Endometrium (tissue), 2 donors: Measurements from ENCODE around the gene VANGL2.
"Not testable (repeated sequence)": the region's sequence is repeated elsewhere in the genome, so short reads cannot be mapped to it uniquely, and the experiment has no call there.

ENCODE experiments used
- FAIRE-seq: peaks from 2 replicates; lab custom pipeline; 2012; peaks lifted over from hg19 to GRCh38; lab: Jason Lieb, UNC
- donor health status: control.
- donor health status: control.

Gene VANGL2

DNA sequence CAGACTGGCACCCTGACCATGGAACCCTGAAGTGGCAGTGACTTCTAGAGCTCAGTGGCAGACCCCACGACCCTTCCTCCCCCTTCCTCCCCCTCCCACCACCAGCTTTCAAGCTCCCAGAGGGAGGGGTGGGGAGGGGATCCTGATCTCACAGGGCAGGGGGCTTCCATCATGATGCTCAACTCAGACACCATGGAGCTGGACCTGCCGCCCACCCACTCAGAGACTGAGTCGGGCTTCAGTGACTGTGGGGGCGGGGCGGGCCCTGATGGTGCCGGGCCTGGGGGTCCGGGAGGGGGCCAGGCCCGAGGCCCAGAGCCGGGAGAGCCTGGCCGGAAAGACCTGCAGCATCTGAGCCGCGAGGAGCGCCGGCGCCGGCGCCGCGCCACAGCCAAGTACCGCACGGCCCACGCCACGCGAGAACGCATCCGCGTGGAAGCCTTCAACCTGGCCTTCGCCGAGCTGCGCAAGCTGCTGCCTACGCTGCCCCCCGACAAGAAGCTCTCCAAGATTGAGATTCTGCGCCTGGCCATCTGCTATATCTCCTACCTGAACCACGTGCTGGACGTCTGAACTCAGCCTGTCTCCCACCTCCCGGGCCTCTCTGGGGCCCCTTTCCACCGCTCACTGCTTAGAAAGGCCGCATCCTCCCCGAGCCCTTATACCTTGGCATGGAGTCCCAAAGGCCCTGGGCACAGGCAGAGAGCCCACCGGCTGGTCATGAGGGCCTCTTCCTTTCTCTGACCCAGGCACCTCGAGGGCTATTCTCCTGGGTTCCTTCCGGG, 29.6 kb upstream of the VANGL2 start:
- FAIRE-seq: no peak

DNA sequence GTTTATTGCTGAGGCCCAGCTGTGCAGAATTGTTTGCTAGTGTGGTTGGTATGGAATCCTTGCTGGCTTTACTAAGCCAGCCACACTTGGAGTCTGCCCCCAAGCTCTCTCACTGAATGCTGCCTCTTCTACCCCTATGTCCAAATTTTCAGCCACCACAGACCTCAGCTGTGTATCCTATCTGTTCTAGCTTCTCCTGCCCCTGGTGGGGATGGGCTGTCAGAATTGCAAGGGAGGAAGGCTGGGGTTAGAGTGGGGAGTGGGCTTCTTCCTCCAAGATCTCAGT, 29.1 kb upstream of the VANGL2 start:
- no peak for FAIRE-seq

DNA sequence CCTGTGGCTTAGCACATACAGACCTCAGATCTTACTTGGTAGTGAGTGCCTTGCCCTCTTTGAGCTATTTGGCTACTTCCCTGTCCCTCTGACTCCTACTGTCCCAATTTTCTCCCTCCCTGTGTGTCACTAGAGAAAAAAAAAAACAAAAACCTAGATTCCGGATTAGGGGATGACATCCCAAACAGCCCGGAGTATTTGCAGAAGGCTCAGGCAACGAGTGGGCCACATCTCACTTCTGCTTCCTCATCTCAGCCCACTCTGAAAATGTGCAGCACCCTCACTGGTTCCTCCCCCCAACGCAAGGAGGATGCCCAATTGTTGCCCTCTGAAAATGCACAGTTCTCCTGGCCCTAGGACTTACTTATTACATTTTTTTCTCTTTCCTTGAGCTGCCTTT, 28.6 kb upstream of the VANGL2 start:
- no peak for FAIRE-seq

GRCh38 chr1:160373696-160374095, 26.7 kb upstream of the VANGL2 start:
- FAIRE-seq: no peak

DNA sequence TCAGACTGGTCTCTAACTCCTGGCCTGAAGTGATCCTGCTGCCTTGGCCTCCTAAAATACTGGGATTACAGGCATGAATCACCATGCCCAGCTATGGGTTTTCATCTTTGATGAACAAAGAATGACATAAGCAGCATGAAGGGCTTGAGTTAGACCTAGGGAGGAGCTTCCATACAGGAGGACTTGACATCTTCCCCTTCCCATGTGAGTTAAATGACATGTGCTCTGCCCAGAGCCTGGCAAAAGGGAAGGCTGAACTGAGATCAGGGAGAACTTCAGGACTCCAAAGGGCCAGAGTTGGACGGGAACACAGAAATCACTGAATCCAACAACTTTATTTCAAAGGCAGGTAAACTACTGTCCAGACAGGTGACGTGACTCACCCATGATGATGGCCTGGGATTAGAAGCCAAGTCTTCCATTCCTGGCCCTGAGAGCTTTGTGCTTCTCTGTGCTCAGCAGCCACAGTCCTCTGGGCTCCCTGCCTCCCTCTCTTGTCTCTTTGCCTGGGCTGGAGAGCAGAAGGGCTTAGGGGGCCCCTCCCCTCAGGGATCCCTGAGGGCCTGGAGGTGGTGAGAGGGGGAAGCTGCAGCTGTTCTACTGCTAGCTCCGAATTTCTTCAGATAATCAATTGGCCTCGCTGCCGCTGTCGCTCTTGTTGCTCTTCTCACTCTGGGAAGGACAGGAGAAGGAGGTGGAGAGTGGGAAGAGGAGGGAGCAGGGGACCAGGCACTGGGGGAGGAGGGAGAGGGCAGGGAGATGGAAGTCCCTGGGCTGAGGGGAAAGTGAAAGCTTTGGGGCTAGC, 25.9 kb upstream of the VANGL2 start:
- no peak for FAIRE-seq

DNA sequence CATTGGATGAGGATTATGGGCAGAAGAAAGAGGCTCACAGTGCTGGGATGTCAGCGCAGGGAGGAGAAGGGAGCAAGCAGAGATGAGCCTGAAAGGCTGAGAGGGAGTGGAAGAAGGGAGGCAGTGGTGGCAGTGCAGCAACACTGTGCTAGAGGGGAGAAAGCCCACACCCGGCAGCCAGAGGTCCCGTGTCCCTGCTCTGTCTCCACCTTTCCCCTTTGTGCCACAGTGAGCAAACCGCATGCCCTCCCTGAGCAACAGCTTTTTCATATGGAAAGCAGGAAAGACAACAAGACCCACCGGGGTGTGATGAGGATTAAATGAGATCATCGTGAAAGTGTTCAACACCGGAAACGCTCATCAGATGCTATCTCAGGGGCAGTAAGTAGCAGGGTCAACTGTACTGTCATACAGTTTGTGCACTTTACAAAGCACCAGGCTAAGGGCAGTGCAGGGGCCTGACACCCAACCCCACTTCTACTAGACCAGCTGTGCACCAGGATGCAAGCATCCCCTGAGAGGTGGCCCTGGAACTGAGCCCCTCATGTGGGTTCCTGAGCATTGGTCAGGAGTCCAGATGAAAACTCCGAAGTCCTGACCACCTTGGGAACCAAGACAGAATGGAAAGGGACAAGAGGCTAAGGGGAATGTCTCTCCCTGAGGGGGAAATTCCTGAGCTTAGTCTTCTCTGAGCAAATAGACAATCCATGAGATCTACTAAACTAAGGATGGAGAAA, 24.4 kb upstream of the VANGL2 start:
- no peak for FAIRE-seq

DNA sequence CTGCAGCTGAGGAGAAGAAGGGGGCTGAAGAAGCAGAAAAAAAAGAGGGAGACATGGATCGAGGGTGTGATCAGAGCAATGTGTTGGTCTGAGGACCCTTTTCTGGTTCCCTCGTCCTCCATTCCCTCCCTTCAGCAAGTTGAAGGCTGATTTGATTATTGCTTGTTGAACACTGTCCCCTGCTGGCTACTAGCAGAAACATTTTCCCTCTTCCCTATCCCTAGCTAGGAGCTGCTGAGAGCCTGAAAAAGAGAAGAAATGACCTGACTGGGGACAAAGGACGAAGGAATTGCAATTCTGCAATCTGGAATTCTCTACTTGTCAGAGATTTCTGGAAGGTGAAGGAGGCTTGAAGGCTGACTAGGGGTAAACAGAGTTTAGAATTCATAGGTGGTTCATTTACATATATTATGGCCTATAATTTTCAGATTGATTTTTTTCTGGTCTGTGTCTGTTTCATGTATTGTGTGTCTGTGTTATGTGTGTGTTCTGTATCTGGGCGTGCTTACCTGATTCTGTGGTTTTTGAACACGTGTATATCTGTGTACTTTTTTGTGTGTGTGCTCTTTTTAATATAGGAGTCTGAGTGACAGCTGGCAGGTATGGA, 23.7 kb upstream of the VANGL2 start:
- peak; percentile 33 for FAIRE-seq

DNA sequence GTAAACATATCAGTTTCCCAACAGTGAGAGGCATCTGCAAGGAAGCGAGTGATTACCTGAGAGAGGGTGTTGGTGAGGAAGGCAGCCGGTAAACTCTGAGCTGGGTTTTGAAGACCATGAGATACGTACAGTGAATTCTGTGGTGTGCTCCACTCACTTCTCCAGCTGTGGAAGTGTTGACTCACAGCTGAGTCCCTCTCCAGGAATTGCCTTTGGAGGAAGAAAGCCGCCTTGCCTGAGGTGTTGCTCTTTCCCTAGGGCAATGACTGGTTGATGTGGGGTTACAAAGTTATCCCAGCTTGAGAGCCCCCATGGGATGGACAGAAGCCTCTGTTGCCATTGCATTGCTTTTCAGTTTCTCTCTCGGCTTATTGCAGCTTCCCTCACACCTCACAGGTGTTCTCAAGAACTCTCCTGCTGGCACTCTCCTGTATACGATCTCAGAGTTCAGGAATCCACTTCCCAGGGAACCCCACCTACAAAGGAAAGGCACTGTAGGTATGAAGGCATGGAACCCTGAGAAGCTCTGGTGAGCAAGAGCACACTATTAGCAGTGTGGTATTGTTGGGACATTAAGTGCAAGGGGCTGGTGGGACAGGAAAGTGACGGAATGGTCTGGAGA, 22.7 kb upstream of the VANGL2 start:
- FAIRE-seq: no peak

DNA sequence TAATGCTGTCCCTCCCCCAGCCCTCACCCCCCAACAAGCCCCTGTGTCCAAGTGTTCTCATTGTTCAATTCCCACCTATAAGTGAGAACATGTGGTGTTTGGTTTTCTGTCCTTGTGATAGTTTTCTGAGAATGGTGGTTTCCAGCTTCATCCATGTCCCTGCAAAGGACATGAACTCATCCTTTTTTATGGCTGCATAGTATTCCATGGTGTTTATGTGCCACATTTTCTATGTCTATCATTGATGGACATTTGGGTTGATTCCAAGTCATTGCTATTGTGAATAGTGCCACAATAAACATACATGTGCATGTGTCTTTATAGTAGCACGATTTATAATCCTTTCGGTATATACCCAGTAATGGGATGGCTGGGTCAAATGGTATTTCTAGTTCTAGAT, 15.6 kb upstream of the VANGL2 start:
- FAIRE-seq: not testable (repeated sequence)

DNA sequence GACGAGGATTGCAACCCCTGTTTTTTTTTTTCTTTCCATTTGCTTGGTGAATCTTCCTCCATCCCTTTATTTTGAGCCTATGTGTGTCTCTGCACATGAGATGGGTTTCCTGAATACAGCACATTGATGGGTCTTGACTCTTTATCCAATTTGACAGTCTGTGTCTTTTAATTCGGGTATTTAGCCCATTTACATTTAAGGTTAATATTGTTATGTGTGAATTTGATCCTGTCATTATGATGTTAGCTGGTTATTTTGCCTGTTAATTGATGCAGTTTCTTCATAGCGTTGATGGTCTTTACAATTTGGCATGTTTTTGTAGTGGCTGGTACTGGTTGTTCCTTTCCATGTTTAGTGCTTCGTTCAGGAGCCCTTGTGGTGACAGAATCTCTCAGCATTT, 12.0 kb upstream of the VANGL2 start:
- FAIRE-seq: not testable (repeated sequence)

DNA sequence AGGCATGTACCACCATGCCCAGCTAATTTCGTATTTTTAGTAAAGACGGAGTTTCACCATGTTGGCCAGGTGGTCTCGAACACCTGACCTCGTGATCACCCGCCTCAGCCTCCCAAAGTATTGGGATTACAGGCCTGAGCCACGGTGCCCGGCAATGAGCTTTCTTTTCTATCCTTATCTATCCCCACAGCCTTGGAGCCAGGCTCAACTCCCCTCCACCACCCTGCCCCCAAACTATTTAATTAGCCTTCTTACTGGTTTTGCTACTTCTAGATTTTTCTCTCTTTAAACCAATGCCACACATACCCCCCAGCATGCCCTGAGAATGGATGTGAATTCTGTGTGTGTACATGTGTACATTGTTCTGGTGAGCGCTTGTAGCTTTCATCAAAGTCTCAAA, 5.7 kb upstream of the VANGL2 start:
- FAIRE-seq: no peak

DNA sequence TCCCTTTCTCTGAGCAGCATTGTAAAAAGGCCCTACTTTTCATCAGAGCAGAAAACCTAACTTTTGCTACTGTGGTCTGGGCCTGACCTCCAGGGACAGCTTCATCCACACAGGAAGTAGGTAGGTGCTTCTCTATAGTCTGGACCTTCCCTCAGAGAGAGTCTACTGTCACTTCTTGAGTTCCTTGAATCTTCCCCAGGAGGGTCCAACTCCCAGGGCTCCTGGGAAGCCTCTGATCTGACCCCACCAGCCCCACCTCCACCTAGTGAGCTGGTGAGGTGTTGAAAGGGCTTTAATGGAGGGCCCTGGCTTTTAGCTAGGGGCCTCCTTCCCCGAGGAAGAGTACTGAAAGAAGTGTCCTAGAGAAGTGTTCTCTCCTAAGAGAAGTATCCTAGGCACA, 2.7 kb upstream of the VANGL2 start:
- FAIRE-seq: no peak

GRCh38 chr1:160398823-160399222, 1.5 kb upstream of the VANGL2 start:
- no peak for FAIRE-seq

DNA sequence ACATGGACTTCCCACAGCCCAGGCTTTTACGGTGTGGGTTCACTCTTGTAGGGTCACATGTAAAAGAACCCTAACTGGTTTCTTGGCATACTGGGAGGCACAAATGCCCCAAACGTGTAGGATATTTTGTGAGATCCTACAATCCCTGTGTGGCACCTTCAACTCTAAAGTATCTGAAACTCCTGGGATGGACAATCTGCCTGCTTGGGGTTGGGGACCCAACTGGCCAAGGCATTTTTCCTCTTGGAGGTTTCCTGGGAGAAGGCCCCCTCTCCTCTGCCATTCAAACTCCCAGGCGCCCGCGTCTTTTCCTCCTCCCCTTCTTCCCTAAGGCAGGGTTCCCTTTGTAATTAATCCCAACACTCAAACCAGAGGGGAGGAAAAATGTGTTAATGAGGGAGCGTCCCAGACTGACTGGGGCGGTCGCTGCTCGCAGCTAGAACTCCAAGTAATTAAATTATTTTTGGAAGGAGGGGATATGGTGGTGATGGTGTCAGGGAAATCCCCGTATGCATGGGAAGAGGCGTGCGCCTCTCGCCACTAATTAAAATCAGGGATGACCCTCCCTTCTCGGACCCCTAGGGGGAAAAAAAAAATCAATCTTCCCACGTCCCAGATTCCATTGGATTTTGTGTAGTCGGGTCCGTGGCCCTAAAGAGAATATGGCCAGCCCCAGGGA, 681 bp upstream of the VANGL2 start:
- FAIRE-seq: no peak

DNA sequence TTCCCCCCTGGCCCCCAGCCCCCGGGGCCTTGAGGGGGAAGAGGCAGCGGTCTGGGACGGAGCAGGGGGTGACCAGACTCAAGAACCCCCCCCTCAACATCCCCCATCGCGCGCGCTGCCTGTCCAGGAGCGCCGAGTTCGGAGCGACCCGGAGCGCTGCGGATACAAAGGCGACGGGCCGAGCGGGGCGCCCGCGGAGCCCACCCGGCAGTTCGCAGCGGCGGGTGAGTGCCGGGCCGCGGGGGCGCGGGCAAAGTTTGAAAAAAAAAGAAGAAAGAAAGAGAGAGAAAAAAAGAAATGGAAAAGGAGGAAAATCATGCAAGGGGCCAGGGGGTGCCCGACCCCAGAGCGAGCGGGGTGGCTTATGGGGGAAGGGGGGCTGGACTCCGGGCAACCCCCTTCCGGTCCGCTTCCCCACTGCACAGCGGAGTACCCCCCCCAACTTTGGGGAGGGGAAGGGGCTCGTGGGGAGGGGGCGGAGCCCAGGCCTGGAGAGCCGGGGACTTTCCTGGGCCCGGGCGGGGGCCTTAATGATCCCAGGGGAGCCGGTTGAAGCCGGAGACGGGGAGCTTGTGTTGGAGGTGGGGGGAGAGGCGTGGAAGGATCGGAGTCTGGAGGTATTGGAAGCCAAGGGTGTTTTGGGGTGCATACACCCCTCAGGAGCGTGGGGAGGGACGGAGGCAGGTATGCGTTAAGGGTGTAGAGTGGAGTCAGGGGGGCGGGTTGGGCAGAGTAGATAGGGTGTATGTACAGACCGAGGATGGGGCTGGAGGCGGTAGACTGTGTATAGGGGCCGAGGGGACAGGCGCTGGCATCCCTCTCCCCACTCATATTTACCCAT, 502 bp downstream of the VANGL2 start:
- no peak for FAIRE-seq

DNA sequence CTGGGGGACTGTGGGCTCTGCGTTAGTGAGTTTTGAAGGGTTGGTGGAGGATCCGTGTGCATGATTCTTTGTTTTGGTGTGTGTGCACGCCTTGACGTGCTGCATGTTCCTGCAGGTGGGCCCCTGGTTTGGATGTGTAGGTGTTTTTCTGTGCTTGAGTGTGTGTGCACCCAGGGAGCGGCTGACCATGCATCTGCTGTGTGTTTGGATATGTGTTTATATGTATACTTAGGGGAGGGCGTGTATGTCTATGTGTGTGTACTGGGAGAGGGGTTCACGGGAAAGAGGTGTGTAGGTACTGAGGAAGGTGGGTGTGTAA, 1.1 kb downstream of the VANGL2 start:
- FAIRE-seq: no peak

DNA sequence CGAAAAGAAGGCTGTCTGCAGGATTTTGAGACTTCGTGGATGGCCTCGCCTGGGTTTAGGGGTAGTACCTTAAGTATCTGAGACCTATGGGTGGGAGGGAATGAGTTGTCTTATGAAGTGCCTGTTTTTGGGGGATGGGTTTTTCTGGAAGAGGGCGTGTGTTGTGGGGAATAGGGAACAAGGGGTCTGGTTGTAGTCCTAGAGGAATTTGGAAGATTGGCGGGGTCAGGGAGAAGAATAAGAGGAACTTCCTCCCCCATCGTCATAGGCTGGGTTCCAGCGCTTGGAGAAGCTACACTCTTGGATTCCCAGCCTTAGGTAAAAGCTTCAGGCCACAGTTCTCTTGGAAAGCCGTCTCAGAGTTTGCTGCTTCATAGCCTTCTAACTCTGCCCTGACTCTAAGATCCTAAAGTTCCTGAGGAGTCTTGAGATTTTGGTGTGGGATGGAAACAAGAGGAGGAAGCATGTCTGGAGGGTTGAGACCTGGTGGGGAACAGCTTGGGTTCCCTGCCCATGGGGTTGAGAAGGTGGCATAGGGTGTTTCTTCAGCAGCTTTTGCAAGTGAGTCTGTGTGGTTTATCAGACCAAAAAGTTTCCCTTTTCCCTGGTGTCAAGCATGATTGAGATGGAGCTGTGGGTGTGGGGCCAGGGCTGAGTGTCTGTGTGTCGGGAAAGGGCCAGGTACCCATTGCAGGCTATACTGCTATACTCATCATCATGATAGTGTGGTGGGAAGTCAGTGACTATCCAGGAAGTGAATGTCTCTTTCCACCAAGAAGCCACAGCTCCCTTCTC, 1.8 kb downstream of the VANGL2 start:
- FAIRE-seq: no peak

DNA sequence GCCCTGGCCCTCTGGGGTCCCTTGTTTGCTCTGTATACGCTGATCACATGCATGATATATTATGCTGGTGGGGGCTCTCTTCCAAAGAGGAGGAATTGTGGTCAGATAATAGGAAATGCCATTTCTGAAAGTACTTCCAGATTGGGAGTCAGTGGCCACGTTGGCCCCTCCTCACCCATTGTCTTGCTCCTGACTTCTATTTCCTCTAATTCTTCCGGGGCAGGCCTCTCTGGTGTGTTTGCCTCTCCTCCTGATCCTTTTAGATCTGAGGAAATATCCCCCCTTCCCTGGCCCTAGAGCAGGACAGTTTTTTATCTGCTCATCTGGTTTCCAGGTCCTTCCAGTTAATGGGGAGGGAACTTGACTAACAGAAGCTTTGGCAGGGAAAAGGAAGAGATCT, 2.9 kb downstream of the VANGL2 start:
- no peak for FAIRE-seq

GRCh38 chr1:160404094-160404493, 3.7 kb downstream of the VANGL2 start:
- no peak for FAIRE-seq

DNA sequence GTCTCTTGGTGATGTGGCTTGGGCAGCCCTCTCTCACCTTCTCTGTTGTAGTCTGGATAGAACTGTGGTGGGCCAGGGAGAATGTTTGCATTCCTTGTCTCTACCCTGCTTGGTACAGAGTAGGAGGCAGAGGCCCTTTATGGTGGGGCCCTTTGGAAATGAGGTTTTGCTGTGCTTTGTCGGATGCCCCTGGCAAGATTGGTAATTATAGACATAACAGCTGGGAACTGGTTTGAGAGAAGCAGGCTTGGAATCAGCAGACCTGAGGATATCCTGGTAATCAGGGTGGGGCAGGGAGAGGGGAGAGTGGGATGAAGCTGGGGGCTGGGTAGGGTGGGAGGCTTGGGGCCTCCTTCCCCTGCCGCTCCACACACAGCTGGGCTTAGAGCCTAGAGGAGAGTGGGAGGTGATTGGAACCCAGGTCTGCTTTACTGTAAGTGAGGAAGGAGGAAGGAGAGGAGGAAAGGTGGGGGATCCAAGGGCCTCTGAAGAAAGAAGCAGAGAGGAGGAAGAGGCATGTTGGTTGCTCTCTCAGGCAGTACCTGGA, 5.0 kb downstream of the VANGL2 start:
- FAIRE-seq: no peak
